OCI-LY1 (cell line): Measurements from ENCODE around the gene INSRR.

Source experiments
- CTCF ChIP-seq: fragments of 200-600 bp; sonication (generic), shearing (Covaris generic); IDR thresholded peaks from 2 replicates; pipeline ENCODE4 v1.5.1; 2017; ENCODE audit warnings: mild to moderate bottlenecking, antibody characterized with exemption, low read length, moderate library complexity, mixed read lengths
- EZH2 ChIP-seq: fragments of 200-600 bp; sonication (generic), shearing (Covaris generic); IDR thresholded peaks from 2 replicates; pipeline ENCODE4 v1.8.0; 2017; ENCODE audit warnings: borderline replicate concordance, mixed run types, mild to moderate bottlenecking, antibody characterized with exemption, low read length, moderate library complexity, mixed read lengths

- TF ChIP-seq EZH2 = no peak
- TF ChIP-seq CTCF = no peak
Observed at GRCh38 chr1:156840186-156840897, 18.6 kb downstream of the INSRR start.
